Peyer's patch (tissue), 4 donors: ENCODE data around the gene LBHD2. TPM values are rescaled to one million over a fixed set of nuclear protein-coding genes. Genes with fewer than 3 reads are reported as not detected.
A peak's percentile ranks its signal among the peaks of the same experiment; 100 is the strongest.

ENCODE experiments used
- DNase-seq, 3 donors: peaks; one replicate each; pipeline ENCODE4 v3.0.0-alpha.2; 2017 to 2019
- H3K27ac ChIP-seq, 4 donors: fragments of 200-600 bp; sonication (generic); one replicate each; pipeline ENCODE4 v1.5.1; 2016 to 2019
- H3K27me3 ChIP-seq, 2 donors: fragments of 200-600 bp; sonication (generic); one replicate each; pipeline ENCODE4 v1.5.1; 2019
- H3K36me3 ChIP-seq, 3 donors: fragments of 200-600 bp; sonication (generic); one replicate each; pipeline ENCODE4 v1.5.1; 2016 to 2019
- H3K4me1 ChIP-seq, 4 donors: fragments of 200-600 bp; sonication (generic); one replicate each; pipeline ENCODE4 v1.5.1; 2016 to 2019
- H3K4me3 ChIP-seq, 4 donors: fragments of 200-600 bp; sonication (generic); 1 replicate in 3 of 4; 2 replicates in 1 of 4; pipeline ENCODE4 v1.5.1; 2016 to 2019; ENCODE audit warnings: mild to moderate bottlenecking in 1 of 4
- H3K9me3 ChIP-seq, 4 donors: fragments of 200-600 bp; sonication (generic); one replicate each; pipeline ENCODE4 v1.5.1; 2016 to 2019; ENCODE audit warnings: mild to moderate bottlenecking in 1 of 4
- POLR2A ChIP-seq, 2 donors: fragments of 450-650 bp; IDR thresholded peaks; one replicate each; pipeline ENCODE4 v1.5.1; 2017; ENCODE audit warnings: antibody characterized with exemption in 2 of 2, mild to moderate bottlenecking in 2 of 2, moderate library complexity in 2 of 2
- total RNA-seq, 4 donors: library from RNA; depleted of rRNA; stranded (reverse); fragments of >200 nt; gene quantifications; one replicate each; pipeline ENCODE4 v1.1.0, GENCODE V29; 2016
- TF ChIP-seq, protein P1 (sequence below), 6 experiments: fragments of 450-650 bp in 4 of 6; fragments of 200-600 bp in 2 of 6; sonication (generic) in 1 of 6; IDR thresholded peaks; one replicate each; pipeline ENCODE4 v1.5.1; 2017 to 2019; ENCODE audit warnings: antibody characterized with exemption in 6 of 6, mild to moderate bottlenecking in 3 of 6, moderate library complexity in 1 of 6

Gene LBHD2
- total RNA-seq, 4 donors from 2014 or later: not detected

DNA sequence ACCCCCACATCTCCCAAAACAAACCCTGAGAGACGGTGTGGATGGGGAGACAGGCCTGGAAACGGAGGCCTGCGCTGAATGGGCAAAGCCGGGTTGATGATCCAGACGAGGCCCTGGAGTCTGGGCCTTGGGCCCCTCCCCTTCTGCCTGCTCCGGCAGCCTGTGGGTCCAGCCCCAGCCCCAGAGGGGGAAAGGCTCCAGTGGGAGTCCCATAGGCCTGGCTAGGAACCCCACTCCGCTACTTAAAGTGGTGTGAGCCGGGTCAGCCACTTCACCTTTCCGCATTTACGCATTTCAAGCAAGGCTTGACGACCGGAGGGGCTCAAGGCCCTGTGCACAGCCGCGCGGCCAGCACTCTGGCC lies 38.6 kb downstream of the LBHD2 start:
- Histone ChIP-seq H3K36me3 (no peaks in the 10 kb centered on the region), H3K4me3 (peak overlapping the region; percentile 51 to 63 (median 54)), H3K9me3 (no peaks in the 10 kb centered on the region), H3K4me1 (peaks cover 0 to 65% (median 15%) of the 10 kb centered on the region in 4 donors), H3K27me3 (peaks cover 0 to 18% of the 10 kb centered on the region in 2 donors), H3K27ac (peak overlapping the region; percentile 77 to 95 (median 86))
- TF ChIP-seq, protein P1, sequence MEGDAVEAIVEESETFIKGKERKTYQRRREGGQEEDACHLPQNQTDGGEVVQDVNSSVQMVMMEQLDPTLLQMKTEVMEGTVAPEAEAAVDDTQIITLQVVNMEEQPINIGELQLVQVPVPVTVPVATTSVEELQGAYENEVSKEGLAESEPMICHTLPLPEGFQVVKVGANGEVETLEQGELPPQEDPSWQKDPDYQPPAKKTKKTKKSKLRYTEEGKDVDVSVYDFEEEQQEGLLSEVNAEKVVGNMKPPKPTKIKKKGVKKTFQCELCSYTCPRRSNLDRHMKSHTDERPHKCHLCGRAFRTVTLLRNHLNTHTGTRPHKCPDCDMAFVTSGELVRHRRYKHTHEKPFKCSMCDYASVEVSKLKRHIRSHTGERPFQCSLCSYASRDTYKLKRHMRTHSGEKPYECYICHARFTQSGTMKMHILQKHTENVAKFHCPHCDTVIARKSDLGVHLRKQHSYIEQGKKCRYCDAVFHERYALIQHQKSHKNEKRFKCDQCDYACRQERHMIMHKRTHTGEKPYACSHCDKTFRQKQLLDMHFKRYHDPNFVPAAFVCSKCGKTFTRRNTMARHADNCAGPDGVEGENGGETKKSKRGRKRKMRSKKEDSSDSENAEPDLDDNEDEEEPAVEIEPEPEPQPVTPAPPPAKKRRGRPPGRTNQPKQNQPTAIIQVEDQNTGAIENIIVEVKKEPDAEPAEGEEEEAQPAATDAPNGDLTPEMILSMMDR (IDR thresholded peaks at IDR 0.05): no peak
- TF ChIP-seq POLR2A (IDR thresholded peaks at IDR 0.05): no peak
- DNase-seq: no peak

DNA sequence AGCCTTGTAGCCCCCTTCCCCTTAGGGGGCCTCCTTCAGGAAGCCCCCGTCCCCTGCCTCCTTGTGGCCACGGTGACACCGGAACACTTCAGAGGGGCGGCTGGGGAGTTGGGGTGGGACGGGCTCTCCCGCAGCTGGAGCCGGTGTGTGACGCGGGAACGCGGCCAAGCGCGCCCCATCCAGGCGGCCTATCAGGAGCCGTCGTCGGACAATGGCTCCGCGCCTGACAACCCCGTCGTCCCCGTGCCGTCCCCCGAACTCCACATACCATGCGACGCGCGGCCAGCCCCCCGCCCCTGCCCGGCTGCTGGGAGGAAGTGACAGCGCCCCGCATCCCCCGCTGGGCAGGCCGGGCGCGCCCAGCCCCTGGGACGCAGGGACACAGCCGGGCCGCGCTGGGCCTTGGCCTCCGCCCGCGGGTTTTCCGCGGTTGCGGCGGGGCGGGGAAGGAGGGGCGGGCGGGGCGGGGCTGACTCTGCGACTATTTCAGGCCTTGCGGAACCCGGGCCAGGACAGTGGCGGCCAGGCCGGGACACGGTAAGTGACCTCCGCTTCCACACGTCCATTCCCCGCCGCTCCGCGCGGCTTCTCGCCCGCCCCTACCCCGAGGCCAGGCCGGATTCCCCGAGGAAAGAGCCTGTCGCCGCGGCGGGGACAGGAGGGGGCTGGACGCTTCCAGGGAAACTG lies 39.1 kb downstream of the LBHD2 start, which contains the start of gene TNFAIP2:
Gene TNFAIP2, plus strand, starts transcription at position 515 of the 687 bp plus-strand sequence. CDS start 2,997 bp downstream, outside the sequence.
- H3K36me3 ChIP-seq: no peaks in the 10 kb centered on the region
- TF ChIP-seq, protein P1 (IDR thresholded peaks at IDR 0.05): no peak
- peak in 1 of 2 donors; percentile 38 for TF ChIP-seq POLR2A (IDR thresholded peaks at IDR 0.05)
- H3K27me3 ChIP-seq: peaks cover 0 to 18% of the 10 kb centered on the region in 2 donors
- H3K9me3 ChIP-seq: no peaks in the 10 kb centered on the region
- peak within 1 kb of the TSS; percentile 51 to 63 (median 54) for H3K4me3 ChIP-seq
- no peak for DNase-seq
- peaks cover 0 to 71% (median 15%) of the 10 kb centered on the region in 4 donors for H3K4me1 ChIP-seq
- H3K27ac ChIP-seq: peak within 1 kb of the TSS; percentile 77 to 95 (median 86)

DNA sequence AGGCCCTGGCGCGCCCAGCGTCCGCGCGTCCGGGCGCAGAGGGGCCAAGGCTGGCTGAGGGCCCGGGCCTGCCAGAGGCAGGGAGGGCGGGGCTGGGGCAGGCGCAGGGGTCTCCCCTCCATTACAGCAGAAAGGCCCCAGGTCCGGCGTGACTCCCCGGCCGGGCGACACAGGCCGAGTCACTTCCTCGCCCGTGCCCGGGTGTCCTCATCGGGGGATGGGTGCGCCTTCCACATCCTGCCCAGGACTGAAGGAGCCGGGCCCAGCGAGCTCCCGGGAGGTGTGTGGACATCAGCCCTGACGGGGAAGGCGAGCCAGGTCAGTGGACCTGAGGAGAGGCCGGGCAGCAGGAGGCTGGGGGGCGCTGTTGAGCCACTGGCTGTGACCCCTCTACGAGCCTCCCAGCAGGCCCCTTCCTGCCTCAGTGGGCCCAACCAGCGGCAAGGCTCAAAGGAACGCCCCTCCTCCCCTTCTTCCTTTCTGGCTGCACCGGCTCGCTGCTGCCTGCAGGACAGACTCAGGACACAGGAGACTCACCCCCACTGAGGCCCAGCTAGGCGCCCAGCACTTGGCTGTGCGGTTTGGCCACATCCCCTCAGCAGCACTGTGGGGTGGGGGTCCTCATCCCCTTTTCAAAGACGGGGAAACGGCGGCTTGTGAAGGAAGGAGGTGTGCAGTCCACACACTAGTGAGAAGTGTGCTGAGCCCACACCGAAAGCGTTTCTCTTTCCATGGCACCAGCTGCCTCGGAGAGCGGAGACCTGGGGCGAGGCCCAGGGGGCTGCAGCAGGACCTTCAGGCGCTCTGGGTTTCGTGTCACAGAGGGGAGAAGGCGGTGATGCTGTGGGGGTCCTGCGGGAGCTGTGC lies 39.9 kb downstream of the LBHD2 start:
- TF ChIP-seq, protein P1 (IDR thresholded peaks at IDR 0.05): peak in 3 of 6 experiments; percentile 13 to 24 (median 16)
- no peak for TF ChIP-seq POLR2A (IDR thresholded peaks at IDR 0.05)
- no peak for DNase-seq
- H3K4me1 ChIP-seq: peaks cover 0 to 73% (median 15%) of the 10 kb centered on the region in 4 donors
- peak overlapping the region; percentile 77 to 95 (median 86) for H3K27ac ChIP-seq
- H3K4me3 ChIP-seq: peak overlapping the region; percentile 51 to 63 (median 54)
- H3K36me3 ChIP-seq: no peaks in the 10 kb centered on the region
- peaks cover 0 to 18% of the 10 kb centered on the region in 2 donors for H3K27me3 ChIP-seq
- no peaks in the 10 kb centered on the region for H3K9me3 ChIP-seq

DNA sequence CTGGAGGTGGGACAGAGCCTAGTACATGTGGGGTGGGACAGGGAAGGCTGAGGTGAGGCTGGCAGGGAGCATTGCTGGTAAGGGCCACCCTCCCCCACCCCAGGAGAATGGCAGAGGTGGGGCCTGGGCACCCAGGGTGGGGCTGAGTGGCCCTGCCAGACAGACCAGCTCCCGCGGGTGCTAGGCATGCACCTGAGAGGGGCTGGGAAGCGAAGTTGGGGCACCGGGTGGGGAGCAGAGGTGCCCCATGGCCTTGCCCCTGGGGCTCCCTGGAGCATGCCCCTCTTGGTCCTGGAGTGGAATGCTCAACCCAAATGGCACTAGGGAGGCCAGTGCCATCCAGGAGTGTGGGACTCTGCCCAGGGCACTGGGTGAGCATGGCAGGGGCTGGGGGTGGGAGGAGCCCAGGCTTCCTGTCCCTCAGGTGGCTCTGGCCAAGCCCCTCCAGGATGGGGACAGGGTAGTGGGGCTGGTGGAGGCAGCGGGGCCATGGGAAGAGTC lies 40.5 kb downstream of the LBHD2 start:
- Histone ChIP-seq H3K36me3 (no peaks in the 10 kb centered on the region), H3K4me1 (peaks cover 0 to 79% (median 15%) of the 10 kb centered on the region in 4 donors), H3K9me3 (no peaks in the 10 kb centered on the region), H3K4me3 (peak overlapping the region; percentile 51 to 63 (median 54)), H3K27ac (peak overlapping the region in 1 of 4 donors; percentile 77), H3K27me3 (peaks cover 0 to 18% of the 10 kb centered on the region in 2 donors)
- DNase-seq: no peak
- TF ChIP-seq, protein P1 (IDR thresholded peaks at IDR 0.05): no peak
- TF ChIP-seq POLR2A (IDR thresholded peaks at IDR 0.05): no peak
